Astrocyte (in vitro differentiated cells and primary cell): ENCODE data around the gene PRPS1L1.

Source experiments
- EZH2 ChIP-seq: IDR thresholded peaks from 2 replicates; pipeline ENCODE4 v1.6.1; 2012; ENCODE audit warnings: mild to moderate bottlenecking, low read length, inconsistent platforms; ENCODE audit not compliant: insufficient read depth
- TF ChIP-seq, protein P1 (sequence below): IDR thresholded peaks from 2 replicates; pipeline ENCODE4 v1.5.1; 2011; ENCODE audit warnings: low read depth, mild to moderate bottlenecking, inconsistent platforms, low read length, moderate library complexity; ENCODE audit not compliant: insufficient read depth

DNA sequence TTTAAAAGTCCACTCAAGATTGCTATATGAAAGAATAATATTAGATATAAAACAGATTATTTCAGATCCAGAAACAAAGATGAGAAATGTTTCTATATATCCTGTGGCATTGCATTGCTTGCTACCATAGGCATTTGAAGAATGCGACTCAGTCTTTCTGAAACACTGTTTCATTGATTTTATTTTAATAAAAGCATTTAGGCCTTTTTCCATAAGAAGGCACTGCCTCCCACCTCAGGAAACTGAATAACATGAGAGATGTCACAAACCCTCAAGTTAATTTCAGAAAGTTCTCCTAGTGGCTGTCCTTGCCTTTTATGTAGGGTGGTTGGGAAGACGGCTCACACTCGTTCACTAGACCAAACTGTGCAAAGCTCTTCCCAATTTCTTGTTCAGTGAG, 23.3 kb downstream of the PRPS1L1 start:
- TF ChIP-seq, protein P1, sequence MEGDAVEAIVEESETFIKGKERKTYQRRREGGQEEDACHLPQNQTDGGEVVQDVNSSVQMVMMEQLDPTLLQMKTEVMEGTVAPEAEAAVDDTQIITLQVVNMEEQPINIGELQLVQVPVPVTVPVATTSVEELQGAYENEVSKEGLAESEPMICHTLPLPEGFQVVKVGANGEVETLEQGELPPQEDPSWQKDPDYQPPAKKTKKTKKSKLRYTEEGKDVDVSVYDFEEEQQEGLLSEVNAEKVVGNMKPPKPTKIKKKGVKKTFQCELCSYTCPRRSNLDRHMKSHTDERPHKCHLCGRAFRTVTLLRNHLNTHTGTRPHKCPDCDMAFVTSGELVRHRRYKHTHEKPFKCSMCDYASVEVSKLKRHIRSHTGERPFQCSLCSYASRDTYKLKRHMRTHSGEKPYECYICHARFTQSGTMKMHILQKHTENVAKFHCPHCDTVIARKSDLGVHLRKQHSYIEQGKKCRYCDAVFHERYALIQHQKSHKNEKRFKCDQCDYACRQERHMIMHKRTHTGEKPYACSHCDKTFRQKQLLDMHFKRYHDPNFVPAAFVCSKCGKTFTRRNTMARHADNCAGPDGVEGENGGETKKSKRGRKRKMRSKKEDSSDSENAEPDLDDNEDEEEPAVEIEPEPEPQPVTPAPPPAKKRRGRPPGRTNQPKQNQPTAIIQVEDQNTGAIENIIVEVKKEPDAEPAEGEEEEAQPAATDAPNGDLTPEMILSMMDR: no peak
- TF ChIP-seq EZH2: no peak
